Endothelial cell (in vitro differentiated cells): ENCODE results near the gene TMEM14A. TPM values are rescaled to one million over a fixed set of nuclear protein-coding genes. Genes with fewer than 3 reads are reported as not detected.

Experiments used
- DNase-seq: peaks from one replicate; pipeline ENCODE4 v3.0.0; 2021; ENCODE audit warnings: low spot score
- H3K27ac Mint-ChIP-seq: one replicate; pipeline ENCODE4 v1.8.0; 2021; ENCODE audit warnings: mixed read lengths, inconsistent platforms; ENCODE audit not compliant: unreplicated experiment
- H3K27me3 Mint-ChIP-seq: one replicate; pipeline ENCODE4 v1.8.0; 2021; ENCODE audit warnings: mild to moderate bottlenecking, moderate library complexity, mixed read lengths, inconsistent platforms; ENCODE audit not compliant: unreplicated experiment
- H3K36me3 Mint-ChIP-seq: one replicate; pipeline ENCODE4 v1.8.0; 2021; ENCODE audit warnings: mild to moderate bottlenecking, low read depth, mixed read lengths, inconsistent platforms; ENCODE audit not compliant: unreplicated experiment
- H3K4me1 Mint-ChIP-seq: one replicate; pipeline ENCODE4 v1.8.0; 2021; ENCODE audit warnings: mild to moderate bottlenecking, mixed read lengths, inconsistent platforms; ENCODE audit not compliant: unreplicated experiment
- H3K4me3 Mint-ChIP-seq: one replicate; pipeline ENCODE4 v1.8.0; 2021; ENCODE audit warnings: mild to moderate bottlenecking, mixed read lengths, inconsistent platforms; ENCODE audit not compliant: unreplicated experiment
- H3K9me3 Mint-ChIP-seq: one replicate; pipeline ENCODE4 v1.8.0; 2021; ENCODE audit warnings: mixed read lengths, inconsistent platforms; ENCODE audit not compliant: unreplicated experiment
- long read RNA-seq: library from polyadenylated mRNA; unstranded; transcript quantifications from one replicate; pipeline ENCODE4 v2.0.0, GENCODE V29; 2020; ENCODE audit not compliant: unreplicated experiment
- total RNA-seq: library from RNA; stranded (reverse); fragmentation: NEBNext Ultra II Directional; extraction: Animal tissue kit (Norgen Biotek cat#: 25700); gene quantifications from one replicate; pipeline ENCODE4 v1.2.1, GENCODE V29; 2021; ENCODE audit not compliant: unreplicated experiment
- TF ChIP-seq, protein P1 (sequence below): fragments of 200-600 bp; sonication (generic); IDR thresholded peaks from one replicate; pipeline ENCODE4 v1.5.0; 2021; ENCODE audit warnings: antibody characterized with exemption; ENCODE audit not compliant: unreplicated experiment

TMEM14A gene, protein sequence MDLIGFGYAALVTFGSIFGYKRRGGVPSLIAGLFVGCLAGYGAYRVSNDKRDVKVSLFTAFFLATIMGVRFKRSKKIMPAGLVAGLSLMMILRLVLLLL
- 15.2 TPM for total RNA-seq
- long read RNA-seq, transcript TMEM14A-201 (5 exons, 992 nt) = major isoform, 21 of 22 reads
- long read RNA-seq, partial matches to known transcripts = 0 of 22 reads
- long read RNA-seq, other reads (novel, unspliced or antisense) = 1 of 22 reads

DNA sequence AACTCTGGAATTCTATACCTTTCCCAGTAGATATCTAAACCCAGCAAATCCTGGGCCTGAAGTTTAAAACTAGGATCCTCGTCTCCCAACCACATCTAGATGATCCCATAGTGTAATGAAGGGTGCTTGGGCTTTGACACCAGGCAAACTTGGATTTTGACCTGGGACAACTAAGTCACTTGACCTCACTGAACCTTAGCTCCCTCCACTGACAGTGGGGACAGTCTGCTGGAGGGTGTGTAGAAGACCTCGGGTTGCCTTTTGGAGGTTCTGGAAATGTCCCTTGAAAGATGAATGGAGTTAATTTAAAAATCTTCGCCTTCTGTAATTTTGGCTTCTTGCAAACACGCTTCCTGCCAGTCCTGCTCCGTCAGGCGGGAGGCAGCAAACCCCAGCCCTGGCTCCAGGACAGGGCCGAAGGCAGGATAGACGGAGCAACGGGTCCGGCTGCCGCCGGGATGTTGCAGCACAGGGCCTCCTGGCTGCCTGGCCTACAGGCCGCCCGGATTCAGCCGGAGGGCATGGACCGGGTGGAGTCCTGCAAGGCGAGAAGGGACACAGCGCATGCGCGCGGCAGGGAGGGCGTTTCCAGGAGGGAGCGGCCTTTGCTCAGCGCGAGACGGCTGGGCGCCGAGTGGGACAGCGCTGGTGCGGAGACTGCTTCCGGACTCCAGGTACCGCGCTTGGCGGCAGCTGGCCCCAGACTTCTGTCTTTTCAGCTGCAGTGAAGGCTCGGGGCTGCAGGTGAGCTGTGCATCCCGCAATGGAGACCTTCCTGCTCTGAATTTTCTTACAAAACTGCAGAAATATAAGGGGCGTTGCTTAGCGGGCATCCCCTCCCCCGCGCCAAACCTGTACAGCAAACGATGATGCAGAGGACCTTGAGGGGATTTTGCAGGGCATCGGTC lies at the start of gene TMEM14A:
Gene TMEM14A (plus strand): TSS at position 612 of the 908 bp plus-strand sequence. CDS start 5,990 bp downstream, outside the sequence.
- Mint-ChIP-seq H3K9me3 (no peaks in the 10 kb centered on the region), H3K27ac (no peak within 1 kb of the TSS), H3K4me1 (peaks cover 5% of the 10 kb centered on the region), H3K27me3 (peaks cover 11% of the 10 kb centered on the region), H3K4me3 (peak within 1 kb of the TSS; percentile 91), H3K36me3 (peaks cover 2% of the 10 kb centered on the region)
- TF ChIP-seq, protein P1, sequence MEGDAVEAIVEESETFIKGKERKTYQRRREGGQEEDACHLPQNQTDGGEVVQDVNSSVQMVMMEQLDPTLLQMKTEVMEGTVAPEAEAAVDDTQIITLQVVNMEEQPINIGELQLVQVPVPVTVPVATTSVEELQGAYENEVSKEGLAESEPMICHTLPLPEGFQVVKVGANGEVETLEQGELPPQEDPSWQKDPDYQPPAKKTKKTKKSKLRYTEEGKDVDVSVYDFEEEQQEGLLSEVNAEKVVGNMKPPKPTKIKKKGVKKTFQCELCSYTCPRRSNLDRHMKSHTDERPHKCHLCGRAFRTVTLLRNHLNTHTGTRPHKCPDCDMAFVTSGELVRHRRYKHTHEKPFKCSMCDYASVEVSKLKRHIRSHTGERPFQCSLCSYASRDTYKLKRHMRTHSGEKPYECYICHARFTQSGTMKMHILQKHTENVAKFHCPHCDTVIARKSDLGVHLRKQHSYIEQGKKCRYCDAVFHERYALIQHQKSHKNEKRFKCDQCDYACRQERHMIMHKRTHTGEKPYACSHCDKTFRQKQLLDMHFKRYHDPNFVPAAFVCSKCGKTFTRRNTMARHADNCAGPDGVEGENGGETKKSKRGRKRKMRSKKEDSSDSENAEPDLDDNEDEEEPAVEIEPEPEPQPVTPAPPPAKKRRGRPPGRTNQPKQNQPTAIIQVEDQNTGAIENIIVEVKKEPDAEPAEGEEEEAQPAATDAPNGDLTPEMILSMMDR = no peak
- peak; percentile 92 for DNase-seq

DNA sequence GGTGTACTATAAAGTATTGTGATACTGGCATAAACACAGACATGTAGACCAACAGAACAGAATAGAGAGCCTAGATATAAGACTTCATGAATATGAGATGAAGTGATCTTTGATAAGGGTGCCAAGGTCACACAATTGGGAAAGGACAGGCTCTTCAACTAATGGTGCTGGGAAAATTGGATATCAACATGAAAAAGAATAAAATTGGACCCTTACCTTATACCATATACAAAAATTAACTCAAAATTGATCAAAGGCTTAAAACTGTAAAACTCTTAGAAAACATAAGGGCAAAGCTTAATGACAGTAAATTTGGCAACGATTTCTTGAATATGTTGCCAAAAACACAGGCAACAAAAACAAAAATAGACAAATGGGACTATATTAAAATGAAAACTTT lies 49.3 kb upstream of the TMEM14A start:
- no peak overlapping the region for H3K4me3 Mint-ChIP-seq
- no peaks in the 10 kb centered on the region for H3K36me3 Mint-ChIP-seq
- no peak for DNase-seq
- TF ChIP-seq, protein P1 = no peak
- H3K9me3 Mint-ChIP-seq = no peaks in the 10 kb centered on the region
- no peak overlapping the region for H3K27ac Mint-ChIP-seq
- no peaks in the 10 kb centered on the region for H3K27me3 Mint-ChIP-seq
- no peaks in the 10 kb centered on the region for H3K4me1 Mint-ChIP-seq

DNA sequence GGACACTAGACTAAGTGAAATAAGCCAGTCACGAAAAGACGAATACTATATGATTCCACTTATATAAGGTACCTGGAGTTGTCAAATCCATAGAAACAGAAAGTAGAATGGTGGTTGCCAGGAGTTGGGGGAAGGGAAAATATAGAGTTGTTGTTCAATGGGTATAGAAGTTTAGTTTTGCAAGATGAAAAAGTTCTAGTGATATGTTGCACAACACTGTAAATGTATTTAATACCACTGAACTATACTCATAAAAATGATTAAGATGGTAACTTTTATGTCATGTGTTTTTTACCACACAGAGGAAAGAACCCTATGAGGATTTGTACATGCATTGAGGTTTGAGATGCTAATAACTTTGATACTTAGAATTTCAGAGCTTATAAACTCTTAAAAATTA lies 48.1 kb upstream of the TMEM14A start:
- H3K4me1 Mint-ChIP-seq = no peaks in the 10 kb centered on the region
- H3K36me3 Mint-ChIP-seq = no peaks in the 10 kb centered on the region
- TF ChIP-seq, protein P1 = no peak
- no peak overlapping the region for H3K27ac Mint-ChIP-seq
- H3K9me3 Mint-ChIP-seq = no peaks in the 10 kb centered on the region
- DNase-seq = no peak
- H3K4me3 Mint-ChIP-seq = no peak overlapping the region
- H3K27me3 Mint-ChIP-seq = no peaks in the 10 kb centered on the region

DNA sequence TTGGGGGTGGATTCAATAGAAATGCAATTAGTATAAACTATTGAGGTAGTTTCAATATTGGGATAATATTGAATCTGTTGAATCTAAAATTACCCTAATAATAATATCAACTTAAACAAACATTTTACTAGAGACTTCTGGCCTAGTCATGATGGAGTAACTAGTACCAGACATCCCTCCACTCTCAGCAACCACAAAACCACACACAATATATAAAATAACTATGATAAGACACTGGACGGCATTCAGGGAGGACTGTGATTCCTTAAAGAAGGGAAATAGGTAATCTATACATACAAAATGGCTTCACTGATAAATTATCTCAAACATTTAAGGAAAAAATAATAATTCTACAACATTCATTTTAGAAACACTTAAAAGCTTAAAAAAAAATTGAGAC lies 38.9 kb upstream of the TMEM14A start:
- Mint-ChIP-seq H3K27ac (no peak overlapping the region), H3K27me3 (no peaks in the 10 kb centered on the region), H3K4me1 (peaks cover 8% of the 10 kb centered on the region), H3K9me3 (no peaks in the 10 kb centered on the region), H3K4me3 (no peak overlapping the region), H3K36me3 (no peaks in the 10 kb centered on the region)
- DNase-seq = no peak
- TF ChIP-seq, protein P1 = no peak

DNA sequence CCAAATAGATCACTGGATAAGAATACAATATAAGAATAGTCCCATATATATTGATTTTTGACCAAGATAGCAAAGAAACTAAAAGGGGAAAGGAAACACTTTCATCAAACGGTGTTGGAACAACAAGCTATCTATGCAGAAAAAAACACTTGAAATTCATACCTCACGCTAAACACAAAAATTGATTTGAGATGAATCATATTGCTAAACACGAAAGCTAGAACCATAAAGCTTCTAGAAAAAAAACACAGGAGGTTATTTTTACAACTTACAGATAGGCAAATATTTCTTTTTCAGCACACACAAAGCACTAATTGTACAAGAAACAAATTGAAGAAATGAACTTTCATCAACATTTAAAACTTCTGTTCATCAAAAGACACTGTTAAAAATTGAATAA lies 36.7 kb upstream of the TMEM14A start:
- Mint-ChIP-seq H3K27me3 (no peaks in the 10 kb centered on the region), H3K4me3 (no peak overlapping the region), H3K27ac (no peak overlapping the region), H3K9me3 (no peaks in the 10 kb centered on the region), H3K36me3 (no peaks in the 10 kb centered on the region), H3K4me1 (peaks cover 8% of the 10 kb centered on the region)
- TF ChIP-seq, protein P1 = no peak
- DNase-seq = no peak
